IPS-11a (cell line): ENCODE data around the gene GRIP2.

Experiments
- H3K4me3 ChIP-seq: one replicate; pipeline ENCODE4 v1.5.1; 2013; ENCODE audit warnings: low read depth, low read length, control low read depth

Gene GRIP2

DNA sequence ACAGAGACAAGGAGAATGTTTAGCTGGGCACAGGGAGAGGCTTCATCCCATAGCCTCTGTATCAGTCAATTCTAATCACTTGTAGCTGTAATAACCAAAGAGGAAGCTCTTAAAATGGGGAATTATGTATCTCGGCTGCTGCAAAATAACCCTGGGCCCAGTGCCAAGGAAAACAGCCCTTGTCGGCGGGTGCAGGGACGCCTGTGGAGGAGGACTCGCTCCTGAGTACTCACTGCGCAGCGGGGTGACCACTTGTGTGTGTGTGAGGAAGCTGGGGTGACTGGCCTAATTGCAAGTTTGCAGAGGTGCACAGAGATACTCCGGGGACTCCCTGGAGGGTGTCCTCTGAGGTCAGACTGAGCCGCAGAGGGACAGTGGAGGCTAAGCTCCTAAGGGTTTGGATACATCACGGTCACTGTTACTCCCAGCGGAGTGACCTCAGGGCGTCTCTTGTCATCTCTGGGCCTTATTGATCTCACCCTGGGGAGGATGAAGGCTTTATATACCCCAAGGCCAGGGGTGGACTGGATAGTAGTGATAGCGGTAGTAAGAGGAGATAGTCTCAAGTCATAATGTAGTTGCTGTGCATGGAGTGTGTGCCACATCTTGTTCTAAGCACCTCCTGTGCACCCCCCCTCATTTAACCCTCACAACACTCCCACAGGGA, 100.5 kb downstream of the GRIP2 start:
- H3K4me3 ChIP-seq, result no peak overlapping the region
